Stomach (tissue), 4 donors: ENCODE results near the gene EPB41L2.

Experiments used
- CTCF ChIP-seq, 7 experiments: fragments of 450-650 bp in 4 of 7; fragments of 200-600 bp in 3 of 7; sonication (generic) in 3 of 7; IDR thresholded peaks; one replicate each; pipeline ENCODE4 v1.5.1; 2016 to 2019; ENCODE audit warnings: antibody characterized with exemption in 7 of 7, control low read depth in 2 of 7, mild to moderate bottlenecking in 1 of 7
- POLR2A ChIP-seq, 4 donors: fragments of 450-650 bp; IDR thresholded peaks; one replicate each; pipeline ENCODE4 v1.6.1; 2016; ENCODE audit warnings: antibody characterized with exemption in 4 of 4, control low read depth in 2 of 4, mild to moderate bottlenecking in 1 of 4, moderate library complexity in 1 of 4
- POLR2AphosphoS5 ChIP-seq, 3 donors: sonication (generic); formaldehyde crosslinking; IDR thresholded peaks; one replicate each; pipeline ENCODE4 v1.6.1; 2016; ENCODE audit warnings: antibody characterized with exemption in 3 of 3

GRCh38 chr6:131045139-131045538, 17.9 kb downstream of the EPB41L2 start:
- no peak for TF ChIP-seq CTCF (IDR thresholded peaks at IDR 0.05)
- no peak for TF ChIP-seq POLR2A (IDR thresholded peaks at IDR 0.05)
- no peak for TF ChIP-seq POLR2AphosphoS5 (IDR thresholded peaks at IDR 0.05)
